COLO829 (cell line): ENCODE results near the gene ADAMTS3.

ENCODE experiments used
- DNase-seq: peaks from one replicate; pipeline ENCODE4 v3.0.0; 2012; ENCODE audit warnings: low spot score

Gene ADAMTS3

DNA sequence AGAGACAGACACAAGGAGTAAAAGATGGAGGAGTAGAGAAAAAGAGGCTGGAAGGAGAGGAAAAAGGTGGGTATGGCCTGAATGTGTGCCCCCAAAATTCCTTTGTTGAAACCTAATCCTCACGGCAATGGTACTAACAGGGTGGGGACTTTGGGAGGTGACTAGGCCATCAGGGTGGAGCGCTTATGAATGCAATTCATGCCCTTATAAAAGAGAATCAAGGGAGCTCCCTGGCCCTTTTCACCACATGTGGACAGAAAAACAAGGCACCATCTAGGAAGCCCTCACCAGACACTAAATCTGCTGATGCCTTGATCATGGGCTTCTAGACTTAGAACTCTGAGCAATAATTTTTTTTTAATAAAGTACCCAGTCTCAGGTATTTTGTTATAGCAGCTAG is 282.1 kb downstream of the ADAMTS3 start:
- DNase-seq: no peak

DNA sequence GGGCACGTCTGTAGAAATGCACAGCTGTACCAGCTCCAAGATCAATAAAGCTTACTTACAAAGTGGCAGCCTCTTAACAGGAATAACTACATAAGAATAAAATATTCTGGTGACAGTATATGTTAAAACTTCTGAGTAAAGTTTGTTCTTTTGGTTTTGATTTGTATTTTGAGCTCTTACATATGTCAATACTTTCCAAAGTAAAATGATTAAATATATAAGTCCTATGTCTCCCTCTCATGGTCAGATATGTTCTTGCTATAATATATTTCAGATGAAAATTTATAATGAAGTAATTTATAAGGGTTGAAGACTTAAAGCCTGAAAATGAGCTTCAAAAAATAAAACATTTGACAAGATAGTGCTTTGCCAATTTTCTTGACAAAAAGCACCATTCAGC is 282.8 kb downstream of the ADAMTS3 start:
- peak; percentile 51 for DNase-seq

DNA sequence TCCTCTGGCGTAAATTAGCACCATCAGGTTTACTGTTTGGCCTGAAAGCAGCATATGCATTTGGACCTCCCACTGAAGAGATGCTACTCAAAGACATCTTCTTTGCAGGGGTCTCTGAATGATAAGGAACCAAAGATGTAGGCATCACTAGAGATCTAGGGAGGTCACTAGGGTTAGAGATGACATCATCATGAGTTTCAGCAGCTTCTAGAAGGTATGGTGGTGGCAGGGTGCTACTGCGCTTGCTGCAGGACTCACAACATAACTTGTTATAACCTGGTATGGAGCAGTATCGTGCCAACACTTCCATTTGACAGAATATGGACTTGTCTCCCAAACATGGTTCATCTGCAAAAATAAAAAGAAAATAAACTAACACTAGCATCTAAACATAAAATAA is 285.7 kb downstream of the ADAMTS3 start:
- no peak for DNase-seq

DNA sequence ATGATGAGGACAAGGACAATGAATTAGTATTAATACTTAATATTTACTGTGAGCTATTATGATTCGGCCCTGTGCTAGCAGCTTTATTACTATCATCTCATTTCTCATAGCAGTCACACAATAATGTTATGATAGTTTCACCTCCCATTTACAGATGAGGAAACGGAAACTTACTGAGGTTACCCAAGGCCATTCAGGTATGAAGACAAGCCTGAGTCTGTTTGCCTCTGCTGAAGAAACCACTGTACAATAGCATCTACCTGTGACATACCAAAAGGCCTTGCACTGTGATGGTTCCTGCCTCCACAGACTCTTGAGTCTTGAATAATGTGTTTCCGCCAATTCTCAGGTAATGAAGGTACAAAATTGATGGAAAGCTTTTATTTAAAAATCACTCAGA is 288.8 kb downstream of the ADAMTS3 start:
- DNase-seq: no peak

DNA sequence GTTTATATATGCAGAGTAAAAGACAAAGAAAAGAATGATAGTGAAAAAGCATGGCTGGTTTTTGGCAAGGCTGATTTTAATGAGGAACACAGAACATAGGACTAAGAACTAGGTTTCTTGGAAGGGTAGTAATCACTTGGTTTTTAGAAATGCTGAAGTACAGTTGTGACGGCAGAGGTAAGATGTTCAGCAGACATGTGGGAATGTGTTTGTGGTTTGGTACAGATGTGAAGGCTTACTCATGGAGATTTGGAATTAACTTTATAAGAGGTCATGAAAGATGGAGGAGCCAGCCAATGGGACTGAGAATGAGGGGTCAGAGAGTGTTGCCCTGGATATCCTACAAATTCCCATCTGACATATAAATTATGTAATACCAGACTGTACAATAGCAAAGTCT is 293.6 kb downstream of the ADAMTS3 start:
- no peak for DNase-seq

DNA sequence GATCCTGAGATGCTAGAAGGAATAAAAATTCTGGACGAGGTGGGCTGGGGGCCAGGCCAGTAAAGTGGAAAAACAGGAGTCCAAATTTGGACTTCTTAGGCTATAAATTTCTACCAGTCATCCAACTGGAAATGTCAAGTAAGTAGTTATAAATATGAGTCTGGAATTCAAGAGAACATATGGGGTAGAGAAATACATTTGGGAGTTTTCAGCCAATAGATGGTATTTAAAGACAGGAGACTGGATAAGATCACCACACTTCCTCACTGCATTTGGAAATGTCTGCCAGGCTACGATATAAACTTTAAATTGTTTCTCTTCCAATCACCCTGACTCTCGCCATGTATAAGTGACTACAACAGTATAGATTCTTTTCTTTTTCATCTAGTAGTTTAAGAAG is 294.8 kb downstream of the ADAMTS3 start:
- no peak for DNase-seq

DNA sequence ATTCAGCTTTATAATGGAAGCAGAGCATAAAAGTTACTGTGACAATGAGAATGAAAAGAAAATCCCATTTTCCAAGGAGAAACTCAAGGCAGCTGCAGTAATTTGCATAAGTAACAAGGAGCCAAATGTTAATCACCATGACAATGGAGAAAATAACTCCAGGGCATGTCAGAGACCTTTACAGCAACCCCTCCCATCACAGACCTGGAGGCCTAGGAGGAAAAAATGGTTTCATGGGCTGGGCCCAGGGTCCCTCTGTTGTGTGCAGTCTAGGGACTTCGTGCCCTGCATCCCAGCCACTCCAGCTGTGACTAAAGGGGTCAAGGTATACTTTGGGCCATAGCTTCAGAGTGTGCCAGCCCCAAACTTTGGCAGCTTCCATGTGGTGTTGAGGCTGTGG is 313.8 kb downstream of the ADAMTS3 start:
- no peak for DNase-seq

DNA sequence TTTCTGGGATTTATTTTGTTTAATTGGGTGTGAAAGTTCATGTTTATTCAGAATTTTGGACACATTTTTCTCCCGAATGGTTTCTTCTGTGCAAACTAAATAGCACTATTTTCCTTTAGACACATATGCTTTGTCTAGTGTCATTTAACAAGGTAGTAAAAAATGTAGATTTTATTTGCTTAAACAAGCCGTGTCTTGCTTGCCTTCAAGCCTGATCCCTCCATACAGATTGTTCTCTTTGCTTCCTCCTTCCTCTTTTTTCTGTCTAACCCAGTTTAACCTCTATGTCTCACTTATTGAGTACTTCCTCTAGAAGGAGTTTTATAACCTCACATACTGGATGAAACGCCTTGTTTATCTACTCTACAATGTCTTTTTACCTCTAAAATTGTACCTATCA is 325.4 kb downstream of the ADAMTS3 start:
- no peak for DNase-seq

DNA sequence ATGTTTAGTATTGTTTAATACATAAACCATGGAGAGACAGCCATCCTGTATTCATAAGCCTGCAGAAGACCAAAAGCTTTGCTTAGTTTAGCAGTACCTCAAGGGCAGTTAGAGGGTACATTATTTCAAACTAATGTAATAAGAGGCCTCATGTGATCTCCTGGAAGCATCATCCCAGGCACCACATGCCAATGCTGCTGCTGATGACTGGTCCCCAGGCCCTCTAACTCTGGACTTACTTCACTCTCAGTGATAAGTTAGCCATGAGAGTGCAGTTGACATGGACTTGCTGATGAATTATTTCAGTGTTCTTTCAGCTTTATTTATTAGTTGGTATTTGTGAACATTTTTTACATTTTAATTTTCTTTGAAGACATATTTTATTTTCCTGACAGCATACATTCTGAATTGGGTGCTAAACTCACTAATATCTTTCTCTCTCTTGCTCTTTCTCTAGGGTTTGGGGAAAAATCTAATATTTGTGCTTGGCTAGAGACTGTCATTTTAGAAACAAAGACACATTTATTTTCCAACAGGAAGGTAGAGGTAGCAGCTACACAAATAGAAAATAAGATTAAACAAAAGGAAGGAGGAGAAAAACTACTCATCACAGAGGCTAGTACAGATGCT is 329.4 kb downstream of the ADAMTS3 start:
- DNase-seq: peak; percentile 12
